OCI-LY7 (cell line): ENCODE measurements around the gene TNIK.

ENCODE experiments used
- EZH2phosphoT487 ChIP-seq: fragments of 200-600 bp; sonication (generic); IDR thresholded peaks from 2 replicates; pipeline ENCODE4 v1.6.1; 2018; ENCODE audit warnings: low read depth, borderline replicate concordance, mild to moderate bottlenecking, mixed run types, antibody characterized with exemption, low read length, moderate library complexity, mixed read lengths
- TF ChIP-seq, protein P1 (sequence below): fragments of 200-600 bp; sonication (generic); conservative IDR thresholded peaks from 2 replicates; pipeline ENCODE4 v1.5.1; 2014; ENCODE audit warnings: mild to moderate bottlenecking, antibody characterized with exemption, low read length, moderate library complexity, mixed read lengths

DNA sequence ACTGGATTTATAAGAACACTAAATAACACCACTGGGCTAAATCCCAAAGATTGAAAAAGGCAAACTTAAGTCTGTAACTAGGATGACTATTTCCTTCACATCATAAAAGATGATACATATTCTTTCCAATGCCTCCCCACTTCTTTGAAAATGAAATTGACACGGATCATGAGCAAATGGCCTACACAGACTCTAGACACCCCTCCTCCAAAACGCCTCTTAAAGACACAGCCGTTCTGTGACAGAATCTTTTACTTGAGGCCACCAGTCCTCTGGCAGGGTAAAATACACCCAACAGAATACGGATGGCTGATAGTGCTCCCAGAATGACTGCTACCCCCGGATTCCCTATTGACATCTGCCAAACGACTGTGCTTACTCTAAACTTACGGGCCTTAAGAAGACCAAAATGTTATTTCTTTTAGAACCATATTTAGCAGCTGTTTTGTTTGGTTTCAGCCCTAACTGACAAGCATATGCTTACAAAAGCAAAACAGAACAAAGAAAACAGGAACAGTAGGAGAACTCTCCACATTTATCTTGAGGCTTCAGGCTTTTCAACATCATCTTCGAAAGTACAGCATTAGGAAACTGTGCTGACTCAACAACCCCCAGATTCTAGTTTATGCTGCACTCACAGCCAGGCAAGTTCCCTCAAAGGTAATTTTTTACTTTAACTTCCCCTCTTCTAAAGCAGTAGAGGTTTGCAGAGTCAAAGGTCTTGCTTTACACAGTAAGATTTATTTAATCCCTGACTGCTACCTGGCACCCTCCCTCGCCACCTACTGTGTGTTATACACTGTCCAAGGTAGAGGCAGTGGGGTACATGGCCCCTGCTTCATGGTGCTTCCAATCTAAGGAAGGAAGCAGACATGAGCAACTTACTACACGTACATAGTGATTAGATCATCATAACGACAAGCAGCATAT lies 84.3 kb downstream of the TNIK start:
- TF ChIP-seq, protein P1, sequence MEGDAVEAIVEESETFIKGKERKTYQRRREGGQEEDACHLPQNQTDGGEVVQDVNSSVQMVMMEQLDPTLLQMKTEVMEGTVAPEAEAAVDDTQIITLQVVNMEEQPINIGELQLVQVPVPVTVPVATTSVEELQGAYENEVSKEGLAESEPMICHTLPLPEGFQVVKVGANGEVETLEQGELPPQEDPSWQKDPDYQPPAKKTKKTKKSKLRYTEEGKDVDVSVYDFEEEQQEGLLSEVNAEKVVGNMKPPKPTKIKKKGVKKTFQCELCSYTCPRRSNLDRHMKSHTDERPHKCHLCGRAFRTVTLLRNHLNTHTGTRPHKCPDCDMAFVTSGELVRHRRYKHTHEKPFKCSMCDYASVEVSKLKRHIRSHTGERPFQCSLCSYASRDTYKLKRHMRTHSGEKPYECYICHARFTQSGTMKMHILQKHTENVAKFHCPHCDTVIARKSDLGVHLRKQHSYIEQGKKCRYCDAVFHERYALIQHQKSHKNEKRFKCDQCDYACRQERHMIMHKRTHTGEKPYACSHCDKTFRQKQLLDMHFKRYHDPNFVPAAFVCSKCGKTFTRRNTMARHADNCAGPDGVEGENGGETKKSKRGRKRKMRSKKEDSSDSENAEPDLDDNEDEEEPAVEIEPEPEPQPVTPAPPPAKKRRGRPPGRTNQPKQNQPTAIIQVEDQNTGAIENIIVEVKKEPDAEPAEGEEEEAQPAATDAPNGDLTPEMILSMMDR = no peak
- TF ChIP-seq EZH2phosphoT487 = no peak
